Endothelial cell of umbilical vein (primary cell): ENCODE measurements around the gene ZNF385D. TPM values are rescaled to one million over a fixed set of nuclear protein-coding genes. Genes with fewer than 3 reads are reported as not detected.

ENCODE experiments used
- BruUV-seq: library from RNA; stranded (reverse); fragments of 400-500 nt; replicated peaks from 2 replicates; lab custom pipeline; 2021; lab: Mats Ljungman, UMichigan
- CTCF ChIA-PET: fragments of 300-600, 350-600 bp; sonication (Branson Sonifier 250); formaldehyde crosslinking; loops from one replicate; lab custom pipeline; 2021; ENCODE audit warnings: antibody characterized with exemption, inconsistent platforms; lab: Charles Lee
- POLR2A ChIA-PET: fragments of 300-600, 350-600 bp; sonication (Branson Sonifier 250); formaldehyde crosslinking; loops from one replicate; lab custom pipeline; 2021; ENCODE audit warnings: antibody characterized with exemption, inconsistent platforms; lab: Charles Lee
- DNase-seq: peaks from one replicate; pipeline ENCODE4 v3.0.0-alpha.2; 2011; ENCODE audit warnings: low read depth, low spot score
- FAIRE-seq: peaks from 2 replicates; lab custom pipeline; 2011; peaks lifted over from hg19 to GRCh38; lab: Jason Lieb, UNC
- H2AFZ ChIP-seq: 2 replicates; pipeline ENCODE4 v1.6.0; 2012; ENCODE audit warnings: low read depth, low read length, control low read depth, inconsistent platforms
- H3K27ac ChIP-seq: 2 replicates; pipeline ENCODE4 v1.5.1; 2011; ENCODE audit warnings: low read depth, mild to moderate bottlenecking, control low read depth, low read length, moderate library complexity; ENCODE audit not compliant: insufficient read depth
- H3K27me3 ChIP-seq, 2 experiments: 2 replicates each; pipeline versions ENCODE4 v1.6.0 to v1.6.1; 2011; ENCODE audit warnings: low read length in 2 of 2, mixed read lengths in 1 of 2; ENCODE audit not compliant: control insufficient read depth in 2 of 2, insufficient read depth in 2 of 2
- H3K36me3 ChIP-seq, 2 experiments: 2 replicates in 1 of 2; 3 replicates in 1 of 2; pipeline ENCODE4 v1.5.1; 2011; ENCODE audit warnings: low read length in 2 of 2, mild to moderate bottlenecking in 1 of 2, moderate library complexity in 1 of 2; ENCODE audit not compliant: control insufficient read depth in 2 of 2, insufficient read depth in 2 of 2; ENCODE audit errors: extremely low read depth in 1 of 2
- H3K4me1 ChIP-seq: 3 replicates; pipeline ENCODE4 v1.5.1; 2011; ENCODE audit warnings: mild to moderate bottlenecking, low read length; ENCODE audit not compliant: control insufficient read depth, insufficient read depth; ENCODE audit errors: extremely low read depth
- H3K4me2 ChIP-seq: 2 replicates; pipeline ENCODE4 v1.6.1; 2011; ENCODE audit warnings: low read length, control low read depth, mixed read lengths; ENCODE audit not compliant: insufficient read depth
- H3K4me3 ChIP-seq, 3 experiments: fragments of 200-600 bp in 1 of 3; sonication (generic), shearing (Covaris generic) in 1 of 3; replicated peaks in 1 of 3; 2 replicates each; pipeline ENCODE4 v1.5.1; 2011 to 2016; ENCODE audit warnings: control low read depth in 3 of 3, low read length in 3 of 3, mild to moderate bottlenecking in 2 of 3, inconsistent platforms in 1 of 3, low read depth in 1 of 3, moderate library complexity in 1 of 3; ENCODE audit not compliant: insufficient read depth in 1 of 3
- H3K79me2 ChIP-seq: 2 replicates; pipeline ENCODE4 v1.6.0; 2012; ENCODE audit warnings: low read length, inconsistent platforms; ENCODE audit not compliant: control insufficient read depth, insufficient read depth
- H3K9ac ChIP-seq: replicated peaks from 2 replicates; pipeline ENCODE3; 2011; ENCODE audit warnings: low read length, control low read depth; ENCODE audit not compliant: insufficient read depth; ENCODE audit errors: extremely low read depth
- H3K9me1 ChIP-seq: replicated peaks from 3 replicates; pipeline ENCODE4 v1.6.0; 2011; ENCODE audit warnings: mild to moderate bottlenecking, low read length; ENCODE audit not compliant: control insufficient read depth, insufficient read depth; ENCODE audit errors: extremely low read depth
- H3K9me3 ChIP-seq: replicated peaks from 2 replicates; pipeline ENCODE4 v1.5.1; 2012; ENCODE audit warnings: low read length, inconsistent platforms; ENCODE audit not compliant: control insufficient read depth, insufficient read depth
- H4K20me1 ChIP-seq: replicated peaks from 2 replicates; pipeline ENCODE3; 2011; ENCODE audit warnings: mild to moderate bottlenecking, low read length; ENCODE audit not compliant: control insufficient read depth, insufficient read depth; ENCODE audit errors: extremely low read depth
- FOS ChIP-seq: IDR thresholded peaks from 2 replicates; pipeline ENCODE4 v1.6.1; 2011; ENCODE audit warnings: mild to moderate bottlenecking, low read length, moderate library complexity, borderline replicate concordance; ENCODE audit not compliant: insufficient read depth
- MYC ChIP-seq: IDR thresholded peaks from one replicate; pipeline ENCODE4 v1.6.1; 2011; ENCODE audit warnings: mild to moderate bottlenecking, low read depth, low read length
- POLR2A ChIP-seq: IDR thresholded peaks from 2 replicates; pipeline ENCODE4 v1.6.1; 2012; ENCODE audit warnings: low read depth, mild to moderate bottlenecking, control low read depth, low read length
- POLR2AphosphoS5 ChIP-seq: IDR thresholded peaks from 2 replicates; pipeline ENCODE4 v1.6.1; 2012; ENCODE audit warnings: low read depth, mild to moderate bottlenecking, control low read depth, low read length, moderate library complexity; ENCODE audit not compliant: insufficient read depth
- dilution Hi-C: fragments of 300-500 bp; cut with MboI; formaldehyde crosslinking; loops from one replicate; pipeline ENCODE4 v1.15.0; 2019; ENCODE audit warnings: low sequenced_read_pairs; ENCODE audit not compliant: extremely low pct_ligation_motif_present
- intact Hi-C: fragments of 100-400 bp; cut with micrococcal nuclease; formaldehyde crosslinking; loops from one replicate; pipeline ENCODE4 v1.10.0; 2022
- polyA plus RNA-seq, 4 experiments: library from polyadenylated mRNA; depleted of rRNA in 3 of 4; stranded (reverse) in 3 of 4; unstranded in 1 of 4; fragments of >200 nt; gene quantifications; 2 replicates each; pipeline versions ENCODE4 v1.2.1 to v1.2.3, GENCODE V29; 2011 to 2012; ENCODE audit warnings: missing spikeins in 1 of 4
- total RNA-seq: library from RNA; stranded (reverse); gene quantifications from 2 replicates; pipeline ENCODE4 v1.2.3, GENCODE V29; 2021
- TF ChIP-seq, protein P1 (sequence below): IDR thresholded peaks from 2 replicates; pipeline ENCODE4 v1.6.1; 2011; ENCODE audit not compliant: insufficient read depth, insufficient read length
- TF ChIP-seq, protein P2 (sequence below), 2 donors: IDR thresholded peaks; 1 replicate in 1 of 2; 2 replicates in 1 of 2; pipeline ENCODE4 v1.5.1; 2011; ENCODE audit warnings: low read length in 2 of 2, mild to moderate bottlenecking in 2 of 2, moderate library complexity in 2 of 2, control low read depth in 1 of 2, inconsistent platforms in 1 of 2, low read depth in 1 of 2; ENCODE audit not compliant: insufficient read depth in 1 of 2; ENCODE audit errors: extremely low read depth in 1 of 2

Gene ZNF385D
- total and polyA plus RNA-seq, 2 donors (not counting 3 experiments of a cell fraction or from before 2014, with no cell fraction given): not detected

DNA sequence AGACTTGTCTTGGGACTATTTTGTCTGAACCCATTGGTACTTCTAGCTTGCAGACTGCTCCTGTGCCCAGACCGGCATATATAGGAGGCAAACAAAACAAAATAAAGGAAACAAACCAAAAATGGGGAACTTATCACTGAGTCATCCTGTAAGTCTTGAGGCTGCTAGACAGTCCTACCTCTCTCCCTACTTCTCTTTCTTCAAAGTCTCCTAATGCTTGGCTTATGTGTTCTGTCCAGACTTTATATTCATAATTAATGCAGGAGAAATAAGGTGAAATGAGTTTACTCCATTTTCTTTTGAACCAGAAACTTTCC is 266.2 kb downstream of the ZNF385D start:
- intact Hi-C loops (loop anchor here (1.0 to 10.0 kb wide), 6 partner anchors 410 to 1259 kb away; no protein-coding TSS in a partner anchor), dilution Hi-C loops (no loop called here)
- H2AFZ ChIP-seq: no peak overlapping the region
- no peak overlapping the region for H3K9ac ChIP-seq
- no peak overlapping the region for H3K4me3 ChIP-seq
- BruUV-seq: no TSS peak
- H3K9me3 ChIP-seq: no peaks in the 10 kb centered on the region
- FAIRE-seq (no peak), DNase-seq (no peak)
- H3K4me1 ChIP-seq: no peaks in the 10 kb centered on the region
- H3K79me2 ChIP-seq: no peaks in the 10 kb centered on the region
- H3K27ac ChIP-seq: no peak overlapping the region
- no peak overlapping the region for H3K4me2 ChIP-seq
- no peaks in the 10 kb centered on the region for H3K36me3 ChIP-seq
- TF ChIP-seq POLR2AphosphoS5: no peak
- no peak for TF ChIP-seq POLR2A
- no peak for TF ChIP-seq FOS
- ChIA-PET POLR2A (no interaction called here), CTCF (interaction anchor here (1.0 to 1.1 kb wide), 4 partner anchors 9 to 1258 kb away, joined by 3 to 11 read pairs (median 6); no protein-coding TSS in a partner anchor)
- no peaks in the 10 kb centered on the region for H3K9me1 ChIP-seq
- no peaks in the 10 kb centered on the region for H4K20me1 ChIP-seq
- no peaks in the 10 kb centered on the region for H3K27me3 ChIP-seq

DNA sequence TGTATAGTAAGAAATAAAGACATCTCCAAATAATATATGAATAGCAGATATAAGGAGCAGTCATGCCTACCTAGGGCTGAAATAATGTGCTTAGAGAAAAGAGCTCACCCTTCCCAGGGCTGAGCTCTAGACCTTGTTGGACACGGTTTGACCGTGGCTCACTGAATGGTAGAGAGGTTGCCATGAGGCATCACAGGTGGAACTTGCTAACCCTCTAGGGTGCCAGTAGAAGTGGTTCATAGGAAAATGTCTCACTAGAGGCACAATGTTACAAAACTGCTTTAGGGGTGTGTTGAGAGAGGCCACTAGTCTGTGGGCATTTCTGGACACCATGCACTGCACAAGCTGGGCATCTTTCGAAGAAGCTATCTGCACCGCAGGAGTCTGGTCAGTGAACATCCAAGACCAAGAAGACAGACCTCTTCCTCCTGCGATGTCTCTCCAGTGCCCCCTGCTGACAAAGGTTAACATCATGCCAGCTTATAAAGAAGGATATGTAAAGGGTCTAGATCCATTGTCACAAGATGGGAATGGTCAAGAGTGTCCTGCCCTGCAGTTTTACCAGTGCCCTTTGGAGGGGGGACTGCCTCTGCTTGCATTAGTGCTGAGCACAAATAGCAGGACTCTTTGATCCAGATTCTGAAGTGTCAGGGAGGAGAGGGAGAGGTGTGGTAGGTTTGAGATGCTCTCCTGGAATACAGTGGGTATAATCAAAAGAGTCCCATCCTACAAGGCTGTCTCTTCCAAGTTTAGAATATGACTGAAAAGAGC is 266.8 kb downstream of the ZNF385D start:
- no TSS peak for BruUV-seq
- Histone ChIP-seq H3K9ac (no peak overlapping the region), H3K36me3 (no peaks in the 10 kb centered on the region), H3K27ac (no peak overlapping the region), H3K79me2 (no peaks in the 10 kb centered on the region), H3K27me3 (no peaks in the 10 kb centered on the region), H3K9me1 (no peaks in the 10 kb centered on the region), H3K4me3 (no peak overlapping the region), H4K20me1 (no peaks in the 10 kb centered on the region), H2AFZ (no peak overlapping the region), H3K4me1 (no peaks in the 10 kb centered on the region), H3K9me3 (no peaks in the 10 kb centered on the region), H3K4me2 (no peak overlapping the region)
- POLR2A ChIA-PET: no interaction called here
- CTCF ChIA-PET: interaction anchor here (0.6 to 1.1 kb wide), 6 partner anchors 10 to 1258 kb away, joined by 3 to 11 read pairs (median 4); no protein-coding TSS in a partner anchor
- FAIRE-seq (peak; percentile 68), DNase-seq (peak; percentile 61)
- TF ChIP-seq, protein P1, sequence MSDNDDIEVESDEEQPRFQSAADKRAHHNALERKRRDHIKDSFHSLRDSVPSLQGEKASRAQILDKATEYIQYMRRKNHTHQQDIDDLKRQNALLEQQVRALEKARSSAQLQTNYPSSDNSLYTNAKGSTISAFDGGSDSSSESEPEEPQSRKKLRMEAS: no peak
- no peak for TF ChIP-seq MYC
- TF ChIP-seq, protein P2, sequence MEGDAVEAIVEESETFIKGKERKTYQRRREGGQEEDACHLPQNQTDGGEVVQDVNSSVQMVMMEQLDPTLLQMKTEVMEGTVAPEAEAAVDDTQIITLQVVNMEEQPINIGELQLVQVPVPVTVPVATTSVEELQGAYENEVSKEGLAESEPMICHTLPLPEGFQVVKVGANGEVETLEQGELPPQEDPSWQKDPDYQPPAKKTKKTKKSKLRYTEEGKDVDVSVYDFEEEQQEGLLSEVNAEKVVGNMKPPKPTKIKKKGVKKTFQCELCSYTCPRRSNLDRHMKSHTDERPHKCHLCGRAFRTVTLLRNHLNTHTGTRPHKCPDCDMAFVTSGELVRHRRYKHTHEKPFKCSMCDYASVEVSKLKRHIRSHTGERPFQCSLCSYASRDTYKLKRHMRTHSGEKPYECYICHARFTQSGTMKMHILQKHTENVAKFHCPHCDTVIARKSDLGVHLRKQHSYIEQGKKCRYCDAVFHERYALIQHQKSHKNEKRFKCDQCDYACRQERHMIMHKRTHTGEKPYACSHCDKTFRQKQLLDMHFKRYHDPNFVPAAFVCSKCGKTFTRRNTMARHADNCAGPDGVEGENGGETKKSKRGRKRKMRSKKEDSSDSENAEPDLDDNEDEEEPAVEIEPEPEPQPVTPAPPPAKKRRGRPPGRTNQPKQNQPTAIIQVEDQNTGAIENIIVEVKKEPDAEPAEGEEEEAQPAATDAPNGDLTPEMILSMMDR (IDR thresholded peaks at IDR 0.05; ENCODE audit: extremely low read depth in 1 of 2, insufficient read depth in 1 of 2, low read depth in 1 of 2, low read length in 2 of 2): peak; percentile 55 to 61
- dilution Hi-C loops (no loop called here), intact Hi-C loops (loop anchor here (1.0 to 10.0 kb wide), 6 partner anchors 410 to 1259 kb away; no protein-coding TSS in a partner anchor)
